ENCODE data around the gene SLC7A4.

DNA sequence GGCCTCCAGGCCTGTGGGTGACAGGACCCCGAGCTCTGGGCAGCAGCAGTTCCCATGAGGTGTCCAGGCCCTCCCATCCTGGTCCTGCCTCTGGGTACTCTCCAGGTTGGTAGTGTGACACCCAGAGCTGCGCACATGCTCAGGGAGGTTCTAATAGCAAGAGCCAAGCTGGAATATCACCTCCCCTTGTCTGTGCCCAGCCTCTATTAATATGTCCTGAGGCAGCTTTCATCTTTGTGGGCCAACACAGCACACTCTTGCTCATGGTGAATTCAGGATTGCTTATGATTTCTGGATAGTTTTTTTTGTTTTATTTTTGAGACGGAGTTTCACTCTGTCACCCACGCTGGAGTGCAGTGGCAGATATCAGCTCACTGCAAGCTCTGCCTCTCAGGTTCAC, 14.0 kb downstream of the SLC7A4 start:
- TF ChIP-seq ZNF274 (IDR thresholded peaks at IDR 0.05; ENCODE audit: low read depth, low read length) (no peak), YY1 (IDR thresholded peaks at IDR 0.05; ENCODE audit: insufficient read depth, insufficient read length) (no peak), SUZ12 (IDR thresholded peaks at IDR 0.05; ENCODE audit: extremely low read depth, insufficient read depth, insufficient read length) (no peak)
